MM.1S (cell line): ENCODE measurements around the gene TMEM255A.
A peak's percentile ranks its signal among the peaks of the same experiment; 100 is the strongest.

Source experiments
- DNase-seq: peaks from one replicate; pipeline ENCODE4 v3.0.0-alpha.2; 2015
- H2AFZ ChIP-seq: fragments of 300-600 bp; sonication (generic); 2 replicates; pipeline ENCODE4 v1.6.0; 2016; ENCODE audit warnings: antibody characterized with exemption, low read length
- H3F3A ChIP-seq: fragments of 300-600 bp; sonication (generic); 2 replicates; pipeline ENCODE4 v1.6.1; 2016; ENCODE audit warnings: mild to moderate bottlenecking, antibody characterized with exemption, low read length, moderate library complexity, mixed read lengths; ENCODE audit not compliant: insufficient read depth
- H3K27ac ChIP-seq: fragments of 300-600 bp; sonication (generic); 2 replicates; pipeline ENCODE4 v1.5.1; 2016; ENCODE audit warnings: mild to moderate bottlenecking, low read length
- H3K27me3 ChIP-seq: fragments of 300-600 bp; sonication (generic); replicated peaks from 2 replicates; pipeline ENCODE4 v1.6.0; 2016; ENCODE audit warnings: low read length; ENCODE audit not compliant: insufficient read depth
- H3K36me3 ChIP-seq: fragments of 300-600 bp; sonication (generic); replicated peaks from 2 replicates; pipeline ENCODE4 v1.6.1; 2016; ENCODE audit warnings: mild to moderate bottlenecking, low read length, mixed read lengths; ENCODE audit not compliant: insufficient read depth
- H3K4me1 ChIP-seq: fragments of 300-600 bp; sonication (generic); 2 replicates; pipeline ENCODE4 v1.6.1; 2016; ENCODE audit warnings: low read length, mixed read lengths
- H3K4me2 ChIP-seq: fragments of 300-600 bp; sonication (generic); 2 replicates; pipeline ENCODE4 v1.6.0; 2016; ENCODE audit warnings: low read depth, low read length
- H3K4me3 ChIP-seq: fragments of 300-600 bp; sonication (generic); 2 replicates; pipeline ENCODE4 v1.5.1; 2016; ENCODE audit warnings: low read length, mixed read lengths
- H3K79me2 ChIP-seq: fragments of 300-600 bp; sonication (generic); 2 replicates; pipeline ENCODE4 v1.6.1; 2016; ENCODE audit warnings: mixed run types, low read length, mixed read lengths
- H3K9ac ChIP-seq: fragments of 300-600 bp; sonication (generic); 2 replicates; pipeline ENCODE4 v1.6.1; 2016; ENCODE audit warnings: low read length, mixed read lengths
- H3K9me2 ChIP-seq: fragments of 300-600 bp; sonication (generic); replicated peaks from 2 replicates; pipeline ENCODE4 v1.6.1; 2016; ENCODE audit warnings: mild to moderate bottlenecking, low read length, mixed read lengths; ENCODE audit not compliant: insufficient read depth
- H3K9me3 ChIP-seq: fragments of 300-600 bp; sonication (generic); replicated peaks from 2 replicates; pipeline ENCODE4 v1.6.1; 2016; ENCODE audit warnings: mild to moderate bottlenecking, low read length, mixed read lengths; ENCODE audit not compliant: insufficient read depth
- H4K20me1 ChIP-seq: fragments of 300-600 bp; sonication (generic); 2 replicates; pipeline ENCODE4 v1.6.1; 2016; ENCODE audit warnings: mild to moderate bottlenecking, low read length, moderate library complexity, mixed read lengths; ENCODE audit not compliant: insufficient read depth
- CTCF ChIP-seq: fragments of 300-600 bp; sonication (generic); IDR thresholded peaks from 2 replicates; pipeline ENCODE4 v1.5.1; 2016; ENCODE audit warnings: antibody characterized with exemption, low read length, mixed read lengths
- EZH2 ChIP-seq: fragments of 300-600 bp; sonication (generic); optimal IDR thresholded peaks from 2 replicates; pipeline ENCODE3; 2017; ENCODE audit warnings: low read depth, mild to moderate bottlenecking, antibody characterized with exemption, low read length, mixed read lengths
- EZH2phosphoT487 ChIP-seq: fragments of 300-600 bp; sonication (generic); IDR thresholded peaks from 2 replicates; pipeline ENCODE4 v1.6.1; 2018; ENCODE audit warnings: antibody characterized with exemption, low read length

TMEM255A gene

GRCh38 chrX:120311727-120312063 lies 434 bp upstream of the TMEM255A start:
- Histone ChIP-seq H3F3A (0 out of 2 replicates have a peak, but pooled peaks cover 6% of the 10 kb centered on the region), H3K9ac (no peak overlapping the region), H2AFZ (no peak overlapping the region), H3K4me1 (peaks cover 18% of the 10 kb centered on the region), H4K20me1 (no peaks in the 10 kb centered on the region), H3K36me3 (no peaks in the 10 kb centered on the region), H3K27me3 (no peaks in the 10 kb centered on the region), H3K4me3 (no peak overlapping the region), H3K9me2 (no peaks in the 10 kb centered on the region), H3K27ac (no peak overlapping the region), H3K79me2 (no peaks in the 10 kb centered on the region), H3K4me2 (no peak overlapping the region), H3K9me3 (no peaks in the 10 kb centered on the region)
- TF ChIP-seq EZH2phosphoT487 (no peak), CTCF (no peak), EZH2 (no peak)
- no peak for DNase-seq

DNA sequence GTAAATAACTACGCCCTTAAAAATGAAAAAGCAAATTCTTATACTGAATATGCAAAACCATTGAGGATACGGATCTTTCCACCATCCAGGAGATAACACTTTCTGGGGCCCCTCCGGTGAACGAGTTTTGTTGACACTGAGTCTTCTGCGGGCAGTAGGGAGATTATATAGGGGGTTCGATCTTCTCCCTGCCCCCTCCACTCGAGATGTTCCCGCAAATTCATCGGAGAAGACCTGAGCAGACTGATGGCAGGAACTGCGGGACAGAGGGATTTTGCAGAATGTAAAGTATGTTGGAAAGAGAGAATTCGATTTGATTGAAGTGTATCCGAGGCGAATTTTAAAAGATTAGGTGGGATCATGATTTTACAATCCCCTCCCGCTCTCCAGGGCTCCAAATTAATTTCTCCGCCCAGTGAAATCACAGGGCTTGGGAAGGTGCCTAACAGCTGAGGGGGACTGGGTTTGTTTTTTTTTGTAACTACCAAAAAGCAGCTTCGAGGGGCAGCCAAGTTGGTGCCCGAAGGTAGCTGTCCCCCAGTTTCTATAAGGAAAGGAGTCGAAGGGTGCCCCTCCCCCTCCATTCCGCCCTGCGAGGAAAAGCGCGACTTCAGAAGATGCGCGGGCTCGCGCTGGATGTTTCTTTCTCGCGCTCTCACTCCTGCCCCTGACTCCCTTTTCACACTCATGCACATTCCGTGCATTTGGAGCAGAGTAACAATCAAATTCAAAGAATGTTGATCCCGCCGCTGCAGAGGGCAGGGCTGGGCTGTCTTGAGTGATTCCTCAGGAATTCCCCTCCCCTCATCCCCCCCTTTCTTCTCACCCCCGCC lies 1.2 kb downstream of the TMEM255A start:
- Histone ChIP-seq H3K79me2 (no peaks in the 10 kb centered on the region), H3K4me3 (peak overlapping the region; percentile 61), H3K4me1 (peaks cover 32% of the 10 kb centered on the region), H3K9me3 (no peaks in the 10 kb centered on the region), H3K27me3 (no peaks in the 10 kb centered on the region), H3K9me2 (no peaks in the 10 kb centered on the region), H4K20me1 (no peaks in the 10 kb centered on the region), H2AFZ (peak overlapping the region; percentile 65), H3K27ac (no peak overlapping the region), H3K9ac (peak overlapping the region; percentile 44; the same call in 1 of the 2 replicates), H3K36me3 (no peaks in the 10 kb centered on the region), H3F3A (0 out of 2 replicates have a peak, but pooled peaks cover 8% of the 10 kb centered on the region), H3K4me2 (peak overlapping the region; percentile 82)
- peak; percentile 13 for DNase-seq
- TF ChIP-seq EZH2phosphoT487, result no peak
- no peak for TF ChIP-seq CTCF
- no peak for TF ChIP-seq EZH2

- Histone ChIP-seq H3K79me2 (no peaks in the 10 kb centered on the region), H3F3A (peaks cover 16% of the 10 kb centered on the region), H3K9me2 (no peaks in the 10 kb centered on the region), H3K27me3 (no peaks in the 10 kb centered on the region), H3K4me1 (peaks cover 37% of the 10 kb centered on the region), H3K9ac (peak overlapping the region; percentile 51; the same call in 1 of the 2 replicates), H3K36me3 (no peaks in the 10 kb centered on the region), H3K4me2 (peak overlapping the region; percentile 82), H4K20me1 (no peaks in the 10 kb centered on the region), H3K27ac (peak overlapping the region; percentile 24; the same call in 1 of the 2 replicates), H2AFZ (peak overlapping the region; percentile 65), H3K9me3 (no peaks in the 10 kb centered on the region), H3K4me3 (peak overlapping the region; percentile 61)
- TF ChIP-seq EZH2phosphoT487 (no peak), CTCF (peak; percentile 66), EZH2 (no peak)
- DNase-seq, result peak; percentile 80
Observed at GRCh38 chrX:120308959-120309872, 2.0 kb downstream of the TMEM255A start.
